OCI-M1 (cell line): ENCODE data around the gene THRAP3.
"Not testable (repeated sequence)": the region's sequence is repeated elsewhere in the genome, so short reads cannot be mapped to it uniquely, and the experiment has no call there.

Experiments
- DNase-seq: peaks from one replicate; lab custom pipeline; 2025; lab: John Stamatoyannopoulos, UW

THRAP3 gene

GRCh38 chr1:36248250-36248894, 24.1 kb downstream of the THRAP3 start:
- DNase-seq, result peak; percentile 91

- no peak for DNase-seq
Observed at GRCh38 chr1:36251794-36252481, 27.7 kb downstream of the THRAP3 start.

- DNase-seq, result not testable (repeated sequence)
Observed at GRCh38 chr1:36252482-36252824, 28.2 kb downstream of the THRAP3 start.

- DNase-seq, result no peak
Observed at GRCh38 chr1:36253161-36253862, 29.1 kb downstream of the THRAP3 start.

GRCh38 chr1:36256558-36257374, 32.5 kb downstream of the THRAP3 start:
- DNase-seq, result no peak

GRCh38 chr1:36257375-36257767, 33.1 kb downstream of the THRAP3 start:
- no peak for DNase-seq

- no peak for DNase-seq
Observed at GRCh38 chr1:36258960-36259344, 34.7 kb downstream of the THRAP3 start.

GRCh38 chr1:36268981-36269380, 44.7 kb downstream of the THRAP3 start:
- DNase-seq, result no peak

GRCh38 chr1:36269408-36269838, 45.2 kb downstream of the THRAP3 start:
- DNase-seq, result no peak

- DNase-seq, result no peak
Observed at GRCh38 chr1:36273024-36273423, 48.8 kb downstream of the THRAP3 start.

- no peak for DNase-seq
Observed at GRCh38 chr1:36274201-36274600, 50.0 kb downstream of the THRAP3 start.

GRCh38 chr1:36276688-36277087, 52.4 kb downstream of the THRAP3 start:
- no peak for DNase-seq

GRCh38 chr1:36279110-36279788, 55.0 kb downstream of the THRAP3 start:
- no peak for DNase-seq

GRCh38 chr1:36279789-36280296, 55.6 kb downstream of the THRAP3 start:
- no peak for DNase-seq

- no peak for DNase-seq
Observed at GRCh38 chr1:36284061-36284460, 59.8 kb downstream of the THRAP3 start.

- DNase-seq, result no peak
Observed at GRCh38 chr1:36284517-36284916, 60.3 kb downstream of the THRAP3 start.

- peak; percentile 89 for DNase-seq
Observed at GRCh38 chr1:36285443-36286101, 61.3 kb downstream of the THRAP3 start.

GRCh38 chr1:36286802-36287201, 62.6 kb downstream of the THRAP3 start:
- DNase-seq, result no peak

- no peak for DNase-seq
Observed at GRCh38 chr1:36287595-36287994, 63.4 kb downstream of the THRAP3 start.

- DNase-seq, result no peak
Observed at GRCh38 chr1:36295390-36295789, 71.1 kb downstream of the THRAP3 start.

GRCh38 chr1:36297062-36297461, 72.8 kb downstream of the THRAP3 start:
- no peak for DNase-seq
